KMS-11 (cell line): ENCODE measurements around the gene TP63.

Source experiments
- H2AFZ ChIP-seq: fragments of 200-600 bp; sonication (generic); 2 replicates; pipeline ENCODE4 v1.6.1; 2016; ENCODE audit warnings: antibody characterized with exemption, mixed run types, low read depth
- H3K27ac ChIP-seq: fragments of 200-600 bp; sonication (generic); 2 replicates; pipeline ENCODE4 v1.6.1; 2016; ENCODE audit warnings: mild to moderate bottlenecking, mixed run types
- H3K27me3 ChIP-seq: fragments of 200-600 bp; sonication (generic); 2 replicates; pipeline ENCODE4 v1.6.1; 2017; ENCODE audit warnings: mild to moderate bottlenecking, low read depth, mixed run types, moderate library complexity; ENCODE audit not compliant: insufficient read depth
- H3K36me3 ChIP-seq: fragments of 200-600 bp; sonication (generic); 2 replicates; pipeline ENCODE4 v1.6.1; 2017; ENCODE audit warnings: mild to moderate bottlenecking, mixed run types; ENCODE audit not compliant: insufficient read depth
- H3K4me1 ChIP-seq: fragments of 200-600 bp; sonication (generic); 2 replicates; pipeline ENCODE4 v1.6.1; 2016; ENCODE audit warnings: mild to moderate bottlenecking, low read depth, mixed run types; ENCODE audit not compliant: poor library complexity, severe bottlenecking
- H3K4me2 ChIP-seq: fragments of 200-600 bp; sonication (generic); 2 replicates; pipeline ENCODE4 v1.7.0; 2016; ENCODE audit warnings: mild to moderate bottlenecking, mixed run types
- H3K4me3 ChIP-seq: fragments of 200-600 bp; sonication (generic); IDR thresholded peaks from 2 replicates; pipeline ENCODE4 v1.6.1; 2017; ENCODE audit warnings: low read depth, low read length, mixed read lengths; ENCODE audit not compliant: insufficient read depth
- H3K79me2 ChIP-seq: fragments of 200-600 bp; sonication (generic); 2 replicates; pipeline ENCODE4 v1.6.1; 2016; ENCODE audit warnings: low read depth, mixed run types; ENCODE audit not compliant: insufficient read depth
- H3K9ac ChIP-seq: fragments of 200-600 bp; sonication (generic); 2 replicates; pipeline ENCODE4 v1.6.1; 2016; ENCODE audit warnings: mild to moderate bottlenecking, mixed run types
- H4K20me1 ChIP-seq: fragments of 200-600 bp; sonication (generic); 2 replicates; pipeline ENCODE4 v1.6.1; 2016; ENCODE audit warnings: mild to moderate bottlenecking, mixed run types; ENCODE audit not compliant: insufficient read depth
- CTCF ChIP-seq: fragments of 200-600 bp; sonication (generic); conservative IDR thresholded peaks from 2 replicates; pipeline ENCODE4 v1.6.1; 2017; ENCODE audit warnings: low read depth, mild to moderate bottlenecking, antibody characterized with exemption, low read length, moderate library complexity, mixed read lengths

Gene TP63

DNA sequence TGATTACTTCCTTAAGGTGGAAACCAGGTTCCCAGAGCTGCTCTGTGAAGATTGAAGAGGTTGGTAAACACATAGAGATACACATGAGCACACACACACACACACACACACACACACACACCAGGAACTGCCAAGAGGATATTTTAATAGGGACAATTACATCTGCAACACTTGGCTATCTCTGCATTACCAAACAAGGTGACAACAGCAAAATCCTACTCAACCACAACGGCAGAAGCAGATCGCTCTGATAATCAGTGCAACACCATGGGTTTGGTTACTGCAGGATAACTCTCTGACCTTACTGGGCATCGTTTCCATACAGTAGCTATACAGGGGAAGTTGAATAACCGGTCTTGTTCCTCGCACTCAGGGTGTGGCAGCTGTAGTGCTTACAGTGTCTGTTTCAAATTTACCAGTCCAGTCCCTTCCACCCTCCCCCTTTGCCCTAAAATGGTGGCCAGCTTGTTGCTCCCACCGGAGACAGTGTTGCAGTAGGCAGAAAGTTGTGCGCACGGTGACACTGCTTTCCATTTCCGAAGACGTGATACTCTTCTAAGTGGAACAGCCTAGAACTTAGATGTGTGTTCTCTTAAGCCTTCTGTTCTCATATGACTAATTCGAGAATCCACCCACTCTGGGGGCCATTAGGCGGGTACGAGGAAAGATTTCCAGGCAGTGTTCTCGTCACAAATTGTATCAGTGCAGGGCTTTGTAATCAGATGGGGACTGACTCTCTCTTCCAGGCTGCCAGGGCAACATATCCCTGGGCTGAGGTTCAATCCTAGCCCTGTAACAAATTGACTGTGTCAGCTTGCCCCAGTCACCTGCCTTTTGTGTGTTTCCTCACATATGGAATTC, 313.3 kb downstream of the TP63 start:
- Histone ChIP-seq H3K27me3 (no peaks in the 10 kb centered on the region), H3K4me3 (no peak overlapping the region), H3K79me2 (no peaks in the 10 kb centered on the region), H3K9ac (no peak overlapping the region), H3K27ac (no peak overlapping the region), H2AFZ (no peak overlapping the region), H4K20me1 (no peaks in the 10 kb centered on the region), H3K4me1 (no peaks in the 10 kb centered on the region), H3K4me2 (no peak overlapping the region), H3K36me3 (no peaks in the 10 kb centered on the region)
- TF ChIP-seq CTCF: no peak

GRCh38 chr3:189945935-189946709, 314.9 kb downstream of the TP63 start:
- H3K79me2 ChIP-seq: no peaks in the 10 kb centered on the region
- H4K20me1 ChIP-seq: no peaks in the 10 kb centered on the region
- no peak overlapping the region for H3K4me2 ChIP-seq
- no peaks in the 10 kb centered on the region for H3K36me3 ChIP-seq
- H2AFZ ChIP-seq: no peak overlapping the region
- H3K9ac ChIP-seq: no peak overlapping the region
- H3K27me3 ChIP-seq: no peaks in the 10 kb centered on the region
- TF ChIP-seq CTCF: no peak
- no peak overlapping the region for H3K4me3 ChIP-seq
- no peak overlapping the region for H3K27ac ChIP-seq
- no peaks in the 10 kb centered on the region for H3K4me1 ChIP-seq
